SK-N-MC (cell line): Measurements from ENCODE around the gene GRK2.

ENCODE experiments used
- EZH2 ChIP-seq: fragments of 200-600 bp; sonication (generic); IDR thresholded peaks from one replicate; pipeline ENCODE4 v1.6.1; 2017; ENCODE audit warnings: antibody characterized with exemption
- POLR2AphosphoS5 ChIP-seq: IDR thresholded peaks from 2 replicates; pipeline ENCODE4 v1.6.1; 2012; ENCODE audit warnings: mild to moderate bottlenecking, low read depth, low read length, borderline replicate concordance

DNA sequence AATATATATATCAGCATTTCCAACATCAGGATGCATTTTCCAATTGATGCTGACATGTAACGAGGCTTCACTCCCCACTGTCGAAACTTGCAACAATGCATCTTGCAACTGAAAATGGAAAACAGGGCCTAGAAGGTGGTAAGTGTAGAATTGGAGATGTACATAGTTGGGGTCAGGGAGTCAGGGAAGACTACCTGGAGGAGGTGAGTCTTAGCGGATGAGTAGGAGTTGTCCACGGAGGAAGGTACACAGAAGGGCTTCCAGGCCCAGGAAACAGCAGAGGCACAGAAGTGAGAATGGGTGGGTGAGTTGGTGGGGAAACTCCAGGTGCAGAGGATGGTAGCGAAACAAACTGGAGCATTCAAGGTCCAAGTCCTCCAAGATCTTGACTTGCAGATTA, 2.0 kb upstream of the GRK2 start:
- TF ChIP-seq POLR2AphosphoS5 (no peak), EZH2 (no peak)
